Activated CD8-positive, alpha-beta T cell treated with anti-CD3 and anti-CD28 coated beads for 36 hours (primary cell): Measurements from ENCODE around the gene GBP1. TPM values are rescaled to one million over a fixed set of nuclear protein-coding genes. Genes with fewer than 3 reads are reported as not detected.

ENCODE experiments used
- ATAC-seq: fragments of 200-7000 bp; cut with Tn5 transposase; one replicate; pipeline ENCODE4 v1.10.0; 2021; ENCODE audit warnings: mild to moderate bottlenecking, moderate library complexity
- CTCF ChIA-PET: fragments of 350-600 bp; sonication (Branson Sonifier 250); formaldehyde crosslinking; loops from one replicate; lab custom pipeline; 2021; ENCODE audit warnings: antibody characterized with exemption; lab: Charles Lee
- POLR2A ChIA-PET: fragments of 350-600 bp; sonication (Branson Sonifier 250); formaldehyde crosslinking; loops from one replicate; lab custom pipeline; 2021; ENCODE audit warnings: antibody characterized with exemption; lab: Charles Lee
- DNase-seq: peaks from one replicate; pipeline ENCODE4 v3.0.0-alpha.2; 2020
- H3K27ac Mint-ChIP-seq: one replicate; pipeline ENCODE4 v1.8.0; 2021; ENCODE audit warnings: mild to moderate bottlenecking, mixed read lengths
- H3K27me3 Mint-ChIP-seq: one replicate; pipeline ENCODE4 v1.8.0; 2021; ENCODE audit warnings: mixed read lengths
- H3K36me3 Mint-ChIP-seq: one replicate; pipeline ENCODE4 v1.8.0; 2021; ENCODE audit warnings: low read depth, mixed read lengths
- H3K4me1 Mint-ChIP-seq: one replicate; pipeline ENCODE4 v1.8.0; 2021; ENCODE audit warnings: low read depth, mixed read lengths
- H3K4me3 Mint-ChIP-seq: one replicate; pipeline ENCODE4 v1.8.0; 2021; ENCODE audit warnings: mild to moderate bottlenecking, moderate library complexity, mixed read lengths
- H3K9me3 Mint-ChIP-seq: one replicate; pipeline ENCODE4 v1.8.0; 2021; ENCODE audit warnings: mixed read lengths
- intact Hi-C: fragments of 100-400 bp; cut with micrococcal nuclease; formaldehyde crosslinking; loops from one replicate; pipeline ENCODE4 v1.10.0; 2022
- total RNA-seq, 2 experiments: library from RNA; stranded (reverse); gene quantifications; one replicate each; pipeline ENCODE4 v1.2.3, GENCODE V29; 2021
- TF ChIP-seq, protein P1 (sequence below): fragments of 200-600 bp; IDR thresholded peaks from one replicate; pipeline ENCODE4 v1.8.0; 2022; ENCODE audit warnings: antibody characterized with exemption, mild to moderate bottlenecking

The GBP1 gene
- total RNA-seq, 2 experiments from 2014 or later, result 69.6 to 71.5 TPM

DNA sequence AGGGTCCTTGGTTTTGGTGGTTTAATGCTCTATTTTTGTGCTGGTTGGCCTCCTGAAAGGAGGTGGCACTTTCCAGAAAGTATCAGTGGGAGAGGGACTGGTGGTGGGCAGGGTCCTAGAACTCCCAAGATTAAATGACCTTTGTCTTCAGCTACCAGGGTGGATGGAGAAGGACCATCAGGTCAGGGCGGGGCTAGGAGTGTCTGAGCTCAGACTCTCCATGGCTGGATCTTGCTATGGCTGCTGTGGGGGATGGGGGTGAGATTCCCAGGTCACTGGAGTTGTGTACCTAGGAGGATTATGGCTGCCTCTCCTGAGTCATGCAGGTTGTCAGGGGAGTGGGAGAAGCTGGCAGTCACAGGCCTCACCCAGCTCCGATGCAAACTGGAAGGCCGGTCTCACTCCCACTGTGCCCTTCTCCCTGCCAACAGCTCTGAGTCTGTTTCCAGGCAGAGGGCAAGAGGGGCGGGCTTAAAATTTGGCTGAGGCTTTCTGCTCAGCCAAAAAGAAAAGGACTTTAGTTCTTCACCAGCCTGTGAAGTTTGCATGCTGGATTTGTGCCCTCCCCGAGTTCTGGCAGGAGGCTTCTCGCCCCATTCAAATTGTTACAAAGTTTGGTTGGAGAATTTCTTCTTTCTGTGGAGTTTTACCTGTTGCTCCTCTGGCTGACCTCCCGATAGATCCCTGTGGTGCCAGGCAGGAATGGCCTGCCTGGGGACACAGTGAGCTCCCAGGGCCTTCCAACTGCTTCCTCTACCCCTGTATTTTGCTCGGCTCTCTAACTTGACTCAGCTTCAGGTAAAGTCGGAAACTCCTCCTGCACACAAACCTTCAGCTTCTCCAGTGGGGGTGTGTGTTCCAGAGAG lies 59.5 kb downstream of the GBP1 start:
- Mint-ChIP-seq H3K9me3 (peaks cover 15% of the 10 kb centered on the region), H3K4me3 (no peak overlapping the region), H3K27me3 (no peaks in the 10 kb centered on the region), H3K27ac (no peak overlapping the region), H3K36me3 (peaks cover 67% of the 10 kb centered on the region), H3K4me1 (peaks cover 30% of the 10 kb centered on the region)
- ATAC-seq (no peak), DNase-seq (no peak)
- TF ChIP-seq, protein P1, sequence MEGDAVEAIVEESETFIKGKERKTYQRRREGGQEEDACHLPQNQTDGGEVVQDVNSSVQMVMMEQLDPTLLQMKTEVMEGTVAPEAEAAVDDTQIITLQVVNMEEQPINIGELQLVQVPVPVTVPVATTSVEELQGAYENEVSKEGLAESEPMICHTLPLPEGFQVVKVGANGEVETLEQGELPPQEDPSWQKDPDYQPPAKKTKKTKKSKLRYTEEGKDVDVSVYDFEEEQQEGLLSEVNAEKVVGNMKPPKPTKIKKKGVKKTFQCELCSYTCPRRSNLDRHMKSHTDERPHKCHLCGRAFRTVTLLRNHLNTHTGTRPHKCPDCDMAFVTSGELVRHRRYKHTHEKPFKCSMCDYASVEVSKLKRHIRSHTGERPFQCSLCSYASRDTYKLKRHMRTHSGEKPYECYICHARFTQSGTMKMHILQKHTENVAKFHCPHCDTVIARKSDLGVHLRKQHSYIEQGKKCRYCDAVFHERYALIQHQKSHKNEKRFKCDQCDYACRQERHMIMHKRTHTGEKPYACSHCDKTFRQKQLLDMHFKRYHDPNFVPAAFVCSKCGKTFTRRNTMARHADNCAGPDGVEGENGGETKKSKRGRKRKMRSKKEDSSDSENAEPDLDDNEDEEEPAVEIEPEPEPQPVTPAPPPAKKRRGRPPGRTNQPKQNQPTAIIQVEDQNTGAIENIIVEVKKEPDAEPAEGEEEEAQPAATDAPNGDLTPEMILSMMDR, result no peak
- ChIA-PET POLR2A (interaction anchor here (0.6 to 1.2 kb wide), 2 partner anchors 14 to 178 kb away, joined by 3 read pairs; no protein-coding TSS in a partner anchor), CTCF (no interaction called here)
- intact Hi-C loops, result no loop called here

Other genes starting within 250 kb of the GBP1 start
- gene GTF2B, start 173.6 kb downstream of the GBP1 start, total RNA-seq, result 10 to 100 TPM; 40.7 to 42.0 TPM
- 10 to 100 TPM; 39.4 to 46.6 TPM for gene KYAT3, start 72.6 kb downstream of the GBP1 start, total RNA-seq
- gene RBMXL1, start 72.6 kb downstream of the GBP1 start, total RNA-seq, result 10 to 100 TPM; 19.6 to 20.8 TPM
- 1 to 10 TPM; 4.7 to 5.7 TPM for gene GBP3, start 42.3 kb downstream of the GBP1 start, total RNA-seq
- gene GBP2, start 60.9 kb upstream of the GBP1 start, total RNA-seq, result 100 to 1,000 TPM; 181 to 189 TPM
- under 1 TPM; 0.11 to 0.20 TPM for gene GBP7, start 110.8 kb upstream of the GBP1 start, total RNA-seq
- 10 to 100 TPM; 34.2 to 38.3 TPM for gene GBP4, start 133.7 kb upstream of the GBP1 start, total RNA-seq
- 100 to 1,000 TPM; 163 to 174 TPM for gene GBP5, start 207.7 kb upstream of the GBP1 start, total RNA-seq